GM18511 (cell line): ENCODE results near the gene PRUNE2.
"Not testable (repeated sequence)": the region's sequence is repeated elsewhere in the genome, so short reads cannot be mapped to it uniquely, and the experiment has no call there.

ENCODE experiments used
- ATAC-seq: cut with Tn5 transposase; IDR thresholded peaks from one replicate; pipeline ENCODE4 v1.9.1; 2021; ENCODE audit warnings: mild to moderate bottlenecking, moderate library complexity; ENCODE audit not compliant: unreplicated experiment

PRUNE2 gene

GRCh38 chr9:76609285-76610010 is 296.5 kb downstream of the PRUNE2 start:
- ATAC-seq, result no peak

DNA sequence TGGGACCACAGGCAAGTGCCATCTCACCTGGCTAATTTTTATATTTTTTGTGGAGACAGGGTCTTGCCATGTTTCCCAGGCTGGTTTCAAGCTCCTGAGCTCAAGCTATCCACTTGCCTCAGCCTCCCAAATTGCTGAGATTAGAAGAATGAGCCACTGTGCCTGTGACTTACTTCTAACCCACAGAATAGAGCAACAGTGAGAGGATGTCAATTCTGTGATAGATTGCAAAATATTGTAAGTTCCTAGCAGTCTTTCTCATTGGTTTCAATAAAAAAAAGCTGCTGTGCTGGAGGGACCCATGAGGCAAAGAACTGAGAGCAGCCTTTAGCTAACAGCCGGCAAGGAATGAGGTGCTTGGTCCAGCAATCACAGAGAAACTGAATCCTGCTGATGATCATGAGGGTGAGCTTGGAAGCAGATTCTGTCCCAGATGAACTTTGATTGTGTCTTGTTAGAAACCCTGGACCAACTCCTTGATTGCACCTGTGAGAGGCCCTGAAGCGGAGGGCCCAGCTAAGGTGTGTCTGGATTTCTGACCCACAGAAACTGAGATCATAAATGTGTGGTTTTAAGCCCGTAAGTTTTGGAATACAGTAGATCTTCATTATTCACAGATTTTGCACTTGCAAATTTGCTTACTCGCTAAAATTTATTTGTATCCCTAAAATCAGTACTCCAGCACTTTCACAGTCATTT is 297.2 kb downstream of the PRUNE2 start:
- no peak for ATAC-seq

GRCh38 chr9:76607730-76608436 is 298.0 kb downstream of the PRUNE2 start:
- ATAC-seq, result no peak

DNA sequence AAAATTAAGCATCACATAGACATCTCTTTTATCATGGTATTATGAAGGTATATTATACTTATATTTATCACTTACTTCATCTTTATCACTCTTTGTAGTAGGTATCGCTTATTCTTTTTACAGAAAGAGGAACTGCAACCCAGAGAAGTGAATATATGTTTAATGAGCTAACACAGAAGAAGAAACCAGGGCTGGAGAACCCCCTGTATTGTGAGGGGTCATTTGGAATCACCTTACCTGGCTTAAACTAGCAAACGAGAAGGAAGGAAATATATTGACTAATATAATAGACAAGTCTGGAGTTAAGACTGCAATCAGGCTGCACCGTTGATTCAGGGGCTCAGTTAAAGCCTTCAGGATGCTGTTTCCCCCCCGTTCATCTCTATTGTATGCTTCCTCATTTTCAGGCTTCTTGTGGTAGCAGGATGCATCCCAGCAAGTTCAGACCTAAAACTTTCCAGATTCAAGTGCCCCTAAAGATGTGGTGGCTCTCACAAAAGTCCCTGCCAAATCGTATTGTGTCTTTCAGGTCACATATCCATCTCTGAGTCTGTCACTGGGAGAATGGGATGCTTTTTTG is 300.5 kb downstream of the PRUNE2 start:
- peak; percentile 97 for ATAC-seq

- ATAC-seq, result no peak
Observed at GRCh38 chr9:76603931-76604570, 301.9 kb downstream of the PRUNE2 start.

DNA sequence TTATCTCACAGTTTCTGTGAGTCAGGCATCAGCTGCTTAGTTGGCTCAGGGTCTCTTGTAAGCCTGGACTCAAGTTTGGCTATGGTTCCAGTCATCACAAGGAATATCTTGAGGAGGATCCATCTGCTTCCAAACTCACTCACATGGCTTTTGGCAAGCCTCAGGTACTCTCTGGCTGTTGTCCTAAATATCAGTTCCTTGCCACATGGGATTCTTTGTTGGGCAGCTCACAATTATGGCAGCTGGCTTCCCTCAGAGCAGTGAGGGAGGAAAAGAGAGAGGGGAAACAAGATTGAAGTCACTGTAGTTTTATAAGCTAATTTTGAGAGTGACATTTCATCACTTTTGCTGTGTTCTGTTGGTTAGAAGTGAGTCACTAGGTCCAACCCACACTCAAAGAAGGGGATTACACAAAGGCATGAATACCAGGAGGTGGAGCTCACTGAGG is 302.4 kb downstream of the PRUNE2 start:
- no peak for ATAC-seq

DNA sequence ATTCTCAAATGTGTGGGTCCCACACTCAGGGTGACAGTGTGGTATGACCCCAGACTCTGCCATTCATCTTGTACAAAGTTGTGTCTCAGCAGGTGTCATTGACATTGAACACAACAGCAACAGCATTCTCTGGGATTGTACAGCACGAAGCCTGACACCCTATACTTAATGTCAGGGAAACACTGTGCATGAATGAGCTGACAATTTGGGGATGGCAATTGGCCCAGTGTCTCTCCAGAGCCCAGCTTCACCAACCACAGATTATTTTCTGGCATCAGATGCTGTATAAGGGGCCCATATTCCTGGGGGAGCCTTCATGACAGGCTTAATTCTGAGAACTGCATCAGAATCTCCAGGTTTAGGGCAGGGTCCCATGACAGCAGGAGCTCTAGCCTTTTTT is 303.7 kb downstream of the PRUNE2 start:
- ATAC-seq, result no peak

DNA sequence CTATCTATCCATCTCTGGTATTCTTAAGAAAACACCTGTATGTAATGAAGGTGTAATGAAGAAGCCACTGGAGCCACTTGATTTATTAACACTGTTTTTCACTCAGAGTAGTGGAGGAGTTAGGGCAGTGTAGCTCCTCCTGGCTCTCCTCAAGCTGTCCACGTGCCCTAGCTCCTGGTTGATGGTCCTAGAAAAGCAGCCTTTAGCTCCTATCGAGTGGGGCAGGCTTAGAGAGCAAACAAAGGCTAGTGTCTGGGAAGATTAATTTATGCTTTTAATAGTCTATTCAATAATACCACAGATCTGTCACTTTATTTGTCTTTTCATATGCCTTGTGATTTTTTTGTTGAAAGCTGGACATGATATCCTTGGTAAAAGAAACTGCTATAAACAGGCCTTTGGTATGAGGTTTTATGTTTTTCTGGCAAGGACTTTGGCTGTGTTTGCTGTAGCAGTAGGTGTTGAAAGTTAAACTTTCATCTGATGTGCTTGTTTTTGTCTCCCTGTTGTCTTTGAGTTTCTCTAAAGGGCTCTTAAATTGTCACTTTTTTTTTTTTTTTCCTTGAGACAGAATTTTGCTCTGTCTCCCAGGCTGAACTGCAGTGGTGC is 305.8 kb downstream of the PRUNE2 start:
- no peak for ATAC-seq

- ATAC-seq, result no peak
Observed at GRCh38 chr9:76598981-76599380, 306.9 kb downstream of the PRUNE2 start.

DNA sequence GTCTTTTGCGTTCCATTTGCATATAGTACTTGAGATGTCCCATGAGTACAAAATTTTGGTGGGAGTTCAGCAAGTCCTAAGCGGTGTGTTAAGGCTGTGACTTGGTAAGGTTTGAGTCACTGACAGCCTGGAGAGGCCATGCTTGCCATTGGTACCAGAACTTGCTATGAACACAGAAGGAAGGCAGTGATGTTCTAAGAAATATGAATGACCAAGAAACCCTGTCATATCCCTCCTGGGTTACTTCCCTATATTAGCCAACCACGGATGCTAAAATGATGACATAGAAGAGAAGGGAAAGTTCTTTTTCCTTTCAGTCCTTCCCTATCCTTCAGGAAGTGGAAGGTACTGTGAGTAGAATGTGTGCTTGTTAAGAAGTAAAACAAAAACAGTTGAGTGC is 310.3 kb downstream of the PRUNE2 start:
- no peak for ATAC-seq

- no peak for ATAC-seq
Observed at GRCh38 chr9:76594764-76595424, 311.0 kb downstream of the PRUNE2 start.

GRCh38 chr9:76593961-76594735 is 311.8 kb downstream of the PRUNE2 start:
- not testable (repeated sequence) for ATAC-seq

GRCh38 chr9:76592974-76593347 is 313.0 kb downstream of the PRUNE2 start:
- ATAC-seq, result no peak

DNA sequence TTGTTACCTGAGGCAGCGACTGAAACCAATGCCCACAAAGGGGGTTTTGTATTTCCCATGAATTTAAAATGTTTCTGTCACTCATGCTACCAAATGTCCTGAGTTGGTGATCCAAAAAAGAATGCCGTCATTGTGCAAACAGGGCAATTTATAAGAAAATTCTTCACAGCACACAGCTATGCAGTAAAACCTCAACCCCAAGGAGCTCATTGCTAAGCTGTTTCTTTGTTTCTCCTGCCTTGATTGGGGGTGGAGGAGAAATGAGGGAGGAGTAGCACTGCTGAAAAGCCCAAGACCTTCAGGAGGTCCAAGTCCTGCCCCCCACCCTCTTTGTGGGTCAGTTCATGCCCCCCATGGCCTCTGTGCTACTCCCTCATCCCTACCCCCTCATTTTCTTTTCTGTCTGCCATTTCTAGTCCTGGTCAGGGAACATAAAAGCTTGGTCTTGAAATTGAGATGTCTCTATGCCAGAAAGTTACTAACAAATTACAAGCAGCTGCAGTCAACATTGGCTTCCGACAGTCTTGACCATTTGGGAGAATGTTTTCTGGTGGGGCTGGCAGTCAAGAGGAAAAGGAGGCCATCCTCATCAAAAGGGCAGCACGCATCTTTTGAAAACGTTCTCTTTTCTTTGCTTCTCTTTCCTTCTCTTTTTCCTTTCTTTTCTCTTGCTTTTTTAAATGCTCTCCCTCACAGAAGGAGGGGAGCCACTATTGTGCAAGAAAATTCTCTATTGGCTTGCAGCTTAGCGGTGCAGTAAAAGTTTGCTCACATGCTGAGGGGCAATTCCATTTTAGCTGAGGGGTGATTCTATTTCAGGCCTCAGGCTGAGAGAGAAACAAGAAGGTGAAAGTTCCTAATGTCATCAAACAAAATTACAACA is 313.6 kb downstream of the PRUNE2 start:
- ATAC-seq, result no peak

DNA sequence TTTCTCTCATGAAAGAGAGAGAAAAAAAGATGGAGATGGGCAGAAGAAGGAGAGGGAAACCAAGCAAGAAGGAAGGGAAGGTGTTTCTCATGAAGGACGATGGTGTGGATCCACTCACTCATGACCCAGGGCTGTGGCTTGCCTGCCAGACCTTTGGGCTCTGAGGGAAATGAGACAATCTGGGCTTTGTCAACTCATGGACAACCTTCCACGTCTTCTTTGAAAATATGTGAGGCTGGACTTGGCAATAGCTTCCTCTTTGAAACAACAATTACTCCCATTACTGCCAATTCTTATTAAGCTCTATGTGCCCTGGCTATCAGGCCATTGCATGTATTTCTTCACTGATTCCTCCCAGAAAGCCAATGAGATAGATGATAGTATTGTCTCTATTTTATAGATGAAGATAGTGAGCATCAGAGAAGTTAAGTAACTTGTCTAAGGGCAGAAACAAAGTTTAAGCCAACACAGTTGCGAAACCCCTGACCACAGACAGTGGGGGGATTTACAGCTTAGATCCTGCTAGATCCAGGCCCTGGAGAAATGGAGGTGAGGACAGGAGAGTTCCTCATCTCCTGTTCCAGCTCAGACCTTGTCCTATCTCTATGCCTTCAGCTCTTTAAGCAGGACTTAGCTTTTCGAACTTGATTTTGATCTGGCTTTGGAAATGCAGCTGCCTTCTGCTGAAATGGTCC is 314.5 kb downstream of the PRUNE2 start:
- no peak for ATAC-seq

DNA sequence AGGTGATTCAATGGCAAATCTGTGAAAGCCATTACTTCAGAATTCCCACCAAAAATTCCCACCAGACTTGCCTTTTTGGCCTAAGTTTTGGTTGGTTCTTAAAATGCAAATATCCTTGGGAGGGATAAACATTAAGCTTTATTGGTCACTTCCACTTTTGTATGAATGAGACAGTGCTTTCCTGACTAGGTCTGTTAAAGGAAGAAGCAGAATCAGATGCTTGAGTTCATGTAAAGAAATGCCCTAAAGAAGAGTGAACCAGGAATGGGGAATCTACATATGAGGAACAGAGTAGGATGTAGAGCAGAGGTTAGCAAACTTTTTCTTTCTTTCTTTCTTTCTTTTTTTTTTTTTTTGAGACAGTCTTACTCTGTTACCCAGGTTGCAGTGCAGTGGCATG is 317.6 kb downstream of the PRUNE2 start:
- ATAC-seq, result no peak

- ATAC-seq, result no peak
Observed at GRCh38 chr9:76586390-76587314, 319.3 kb downstream of the PRUNE2 start.
